NCI-H1105 (cell line): ENCODE data around the gene RNF157.
"Not testable (repeated sequence)": the region's sequence is repeated elsewhere in the genome, so short reads cannot be mapped to it uniquely, and the experiment has no call there.

Source experiments
- DNase-seq: peaks from one replicate; lab custom pipeline; 2025; lab: John Stamatoyannopoulos, UW

Gene RNF157

DNA sequence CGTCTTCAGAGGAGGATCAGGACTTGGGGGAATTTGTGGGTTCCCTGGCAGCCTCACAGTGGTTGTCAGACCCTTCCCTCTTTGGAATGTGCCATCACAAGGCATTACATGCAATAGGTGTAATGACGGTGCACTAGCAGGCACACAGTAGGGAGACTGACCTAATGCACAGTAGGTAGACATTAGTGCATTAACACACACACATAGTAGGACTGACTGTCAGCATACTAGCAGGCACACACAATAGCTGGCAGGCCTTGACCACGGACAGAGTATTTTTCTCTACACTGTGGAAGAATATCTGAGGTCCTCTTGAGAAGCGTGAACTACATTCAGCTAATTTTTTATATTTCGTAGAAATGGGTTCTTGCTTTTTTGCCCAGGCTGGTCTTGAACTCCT lies 14.0 kb upstream of the RNF157 start:
- no peak for DNase-seq

- DNase-seq = no peak
Observed at GRCh38 chr17:76253841-76254240, 13.5 kb upstream of the RNF157 start.

DNA sequence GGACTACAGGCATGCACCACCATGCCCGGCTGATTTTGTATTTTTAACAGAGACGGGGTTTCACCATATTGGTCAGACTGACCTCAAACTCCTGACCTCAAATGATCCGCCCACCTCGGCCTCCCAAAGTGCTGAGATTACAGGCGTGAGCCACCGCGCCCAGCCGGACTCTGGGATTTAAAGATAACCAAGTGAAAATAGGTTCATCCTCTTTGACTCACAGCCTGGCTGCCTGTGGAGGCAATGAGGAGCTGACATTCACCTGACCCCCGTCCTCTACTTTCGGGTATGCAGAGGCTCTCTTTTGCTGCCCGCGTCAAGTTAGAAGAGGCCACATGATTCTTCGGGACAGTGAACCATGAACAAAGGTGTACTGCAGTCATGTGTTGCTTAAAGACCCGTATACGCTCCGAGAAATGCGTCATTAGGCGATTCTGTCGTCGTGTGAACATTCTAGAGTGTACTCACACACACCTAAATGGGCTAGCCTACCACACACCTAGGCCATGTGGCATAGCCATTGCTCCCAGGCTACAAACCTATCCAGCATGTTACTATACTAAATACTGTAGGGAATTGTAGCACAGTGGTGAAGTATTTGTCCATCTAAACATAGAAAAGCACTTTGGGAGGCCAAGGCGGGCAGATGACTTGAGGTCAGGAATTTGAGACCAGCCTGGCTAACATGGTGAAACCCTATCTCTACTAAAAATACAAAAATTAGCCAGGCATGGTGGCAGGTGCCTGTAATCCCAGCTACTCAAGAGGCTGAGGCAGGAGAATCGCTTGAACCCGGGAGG lies 12.9 kb upstream of the RNF157 start:
- not testable (repeated sequence) for DNase-seq

DNA sequence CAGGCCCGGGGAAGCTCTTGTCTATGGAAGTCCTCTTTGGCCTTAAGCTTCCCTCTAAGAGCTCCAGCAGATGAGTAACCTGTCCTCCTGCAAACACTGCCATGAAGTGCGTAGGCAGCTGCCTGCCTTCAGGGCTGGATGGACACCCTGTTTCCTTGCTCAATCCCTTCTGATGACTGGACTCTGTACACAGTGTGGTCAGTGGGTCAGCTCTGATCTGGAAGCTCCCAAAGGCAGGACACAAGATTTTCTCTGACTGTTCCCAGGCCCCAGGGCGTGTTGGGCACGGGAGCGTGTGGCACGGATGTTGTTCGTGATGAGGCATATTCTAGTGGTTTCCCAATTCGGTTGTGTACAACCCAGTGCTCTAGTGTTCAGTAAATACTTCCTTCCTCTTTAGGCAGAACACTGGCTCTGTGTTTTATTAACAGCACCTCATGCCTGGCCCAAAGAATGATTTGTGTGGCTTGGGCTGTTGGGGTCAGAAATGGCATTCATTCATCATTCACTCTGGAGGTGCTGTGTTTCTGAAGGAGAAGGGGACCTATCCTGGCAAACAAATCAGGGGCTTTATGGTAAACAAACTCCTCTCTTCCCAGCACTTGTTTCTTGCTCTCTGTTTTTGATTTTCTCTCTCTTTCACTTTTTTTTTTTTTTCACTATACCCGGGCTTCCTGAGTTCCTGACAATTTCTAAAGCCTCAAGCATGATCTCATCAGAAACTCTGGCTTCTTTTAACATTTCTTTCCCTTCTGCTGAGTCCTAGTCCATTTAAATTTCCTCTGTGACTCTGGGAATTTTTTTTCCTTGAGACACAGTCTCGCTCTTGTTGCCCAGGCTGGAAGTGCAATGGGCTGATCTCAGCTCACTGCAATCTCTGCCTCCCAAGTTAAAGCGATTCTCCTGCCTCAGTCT lies 12.0 kb upstream of the RNF157 start:
- DNase-seq = no peak

DNA sequence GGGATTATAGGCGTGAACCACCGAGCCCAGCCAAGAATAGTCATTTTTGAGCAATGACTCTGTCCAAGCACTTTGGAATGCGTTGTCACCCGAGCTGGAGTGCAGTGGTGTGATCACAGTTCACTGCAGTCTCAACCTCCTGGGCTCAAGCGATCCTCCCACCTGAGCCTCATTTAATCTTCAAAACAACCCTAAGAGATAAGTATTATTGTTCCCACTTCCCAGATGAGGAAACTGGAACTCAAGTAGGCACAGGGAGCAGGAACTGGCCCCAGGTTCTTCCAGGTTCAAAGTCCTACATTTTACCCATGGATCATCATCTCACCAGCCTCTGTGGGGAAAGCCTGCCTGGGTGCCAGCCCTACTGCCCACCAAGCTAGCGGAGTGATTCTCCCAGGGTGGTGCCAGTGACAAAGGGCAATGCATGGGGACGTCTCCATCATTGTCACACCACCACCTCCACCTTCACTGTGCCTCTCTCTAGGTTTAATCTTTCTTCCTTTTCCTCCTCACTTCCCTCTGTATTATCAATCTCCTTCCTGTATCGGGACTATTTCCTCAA lies 11.3 kb upstream of the RNF157 start:
- no peak for DNase-seq

DNA sequence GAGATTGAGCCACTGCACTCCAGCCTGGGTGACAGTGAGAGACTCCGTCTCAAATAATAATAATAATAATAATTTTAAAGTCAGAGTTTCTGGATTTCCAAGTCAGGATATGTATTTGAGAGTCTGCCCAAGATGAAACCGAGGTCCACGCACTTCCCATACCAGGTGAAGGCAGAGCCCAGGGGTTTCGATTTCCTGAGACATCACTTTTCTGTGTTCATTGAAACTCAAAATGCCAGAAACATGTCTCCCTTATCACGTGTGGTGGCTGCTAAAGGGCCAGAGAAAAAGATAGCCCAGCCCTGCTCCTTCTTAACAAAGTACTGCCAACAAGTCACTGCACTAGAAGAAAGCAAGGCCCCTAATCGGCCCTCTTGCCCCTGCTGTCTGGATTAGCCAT lies 9.8 kb upstream of the RNF157 start:
- no peak for DNase-seq

DNA sequence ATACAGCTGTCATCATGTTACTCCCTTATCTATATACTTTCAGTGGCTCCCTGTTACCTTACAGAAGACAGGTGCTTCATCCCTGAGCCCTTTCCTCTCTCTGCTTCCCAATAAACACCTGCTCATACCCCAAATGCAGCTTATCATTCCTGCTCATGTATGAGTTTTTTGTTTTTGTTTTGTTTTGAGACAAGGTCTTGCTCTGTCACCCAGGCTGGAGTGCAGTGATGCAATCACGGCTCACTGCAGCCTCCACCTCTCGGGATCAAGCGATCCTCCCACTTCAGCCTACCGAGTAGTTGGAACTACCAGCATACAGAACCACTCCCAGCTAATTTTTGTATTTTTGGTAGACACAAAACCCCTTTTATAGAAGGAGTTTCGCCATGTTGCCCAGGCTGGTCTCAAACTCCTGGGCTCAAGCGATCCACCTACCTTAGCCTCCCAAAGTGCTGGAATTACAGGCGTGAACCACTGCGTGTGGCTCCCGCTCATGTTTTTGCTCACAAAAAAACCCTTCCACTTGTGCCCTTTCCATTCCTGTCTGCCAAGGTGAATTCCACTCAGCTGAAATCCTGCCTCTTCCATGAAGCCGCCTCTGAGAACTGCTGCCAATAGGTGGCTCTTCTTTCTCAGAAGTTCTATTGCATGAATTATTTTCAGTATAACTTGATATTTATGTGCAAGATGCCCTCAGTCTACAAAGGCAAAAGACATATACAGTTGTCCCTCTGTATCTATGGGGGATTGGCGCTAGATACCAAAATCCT lies 7.9 kb upstream of the RNF157 start:
- no peak for DNase-seq

GRCh38 chr17:76247304-76247703 lies 7.0 kb upstream of the RNF157 start:
- DNase-seq = no peak

- no peak for DNase-seq
Observed at GRCh38 chr17:76246080-76247066, 6.1 kb upstream of the RNF157 start.

DNA sequence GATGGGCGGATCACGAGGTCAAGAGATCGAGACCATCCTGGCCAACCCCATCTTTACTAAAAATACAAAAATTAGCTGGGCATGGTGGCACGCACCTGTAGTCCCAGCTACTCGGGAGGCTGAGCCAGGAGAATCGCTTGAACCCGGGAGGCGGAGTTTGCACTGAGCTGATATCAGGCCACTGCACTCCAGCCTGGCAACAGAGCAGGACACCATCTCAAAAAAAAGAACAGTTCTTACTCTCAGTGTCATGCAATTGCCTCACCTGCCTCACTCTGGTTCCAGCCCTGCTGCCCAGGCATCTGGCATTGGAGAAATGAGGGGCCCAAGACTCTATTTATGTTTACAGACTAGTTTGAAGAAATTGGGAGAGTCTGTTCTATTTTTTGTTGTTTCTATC lies 4.4 kb upstream of the RNF157 start:
- not testable (repeated sequence) for DNase-seq

DNA sequence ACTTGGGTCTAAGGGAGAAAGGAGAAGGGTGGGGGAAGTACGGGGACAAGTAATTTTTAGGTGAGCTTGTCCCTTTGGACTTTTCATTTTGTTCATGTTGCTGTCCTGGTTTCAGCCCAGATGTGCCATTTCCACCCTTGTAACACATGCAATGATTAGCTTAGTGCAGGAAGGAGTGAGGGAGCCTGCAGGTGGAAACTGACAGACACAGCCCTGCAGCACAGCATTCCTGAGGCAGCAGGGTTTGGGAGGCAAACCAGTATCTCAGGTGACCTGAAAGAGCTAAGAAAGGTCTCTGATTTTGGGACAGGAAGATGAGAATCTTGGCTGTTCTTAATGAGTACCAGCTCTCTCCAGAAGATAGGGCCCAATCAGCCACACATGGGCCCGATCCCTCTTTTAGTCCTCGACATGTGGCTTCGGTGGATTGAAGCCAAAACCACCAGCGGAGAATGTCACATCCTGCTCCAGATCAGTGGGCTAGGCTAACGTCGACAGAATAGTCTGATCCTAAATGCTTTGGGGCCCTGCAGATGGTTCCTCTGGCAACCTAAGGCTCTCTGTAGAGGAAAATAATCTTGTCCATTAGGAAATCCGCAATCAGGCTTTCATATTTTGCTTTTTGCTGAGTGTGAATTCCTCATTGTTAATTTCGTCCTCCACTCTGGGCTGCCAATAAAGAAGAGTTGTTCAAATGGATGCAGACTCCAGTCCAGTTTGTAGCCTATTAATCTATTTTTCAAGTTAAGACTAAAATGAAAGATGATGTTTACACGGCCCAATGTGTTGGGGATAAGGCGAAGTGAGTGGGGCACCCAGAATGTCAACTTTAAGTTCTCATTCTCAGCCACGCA lies 3.8 kb upstream of the RNF157 start:
- no peak for DNase-seq

DNA sequence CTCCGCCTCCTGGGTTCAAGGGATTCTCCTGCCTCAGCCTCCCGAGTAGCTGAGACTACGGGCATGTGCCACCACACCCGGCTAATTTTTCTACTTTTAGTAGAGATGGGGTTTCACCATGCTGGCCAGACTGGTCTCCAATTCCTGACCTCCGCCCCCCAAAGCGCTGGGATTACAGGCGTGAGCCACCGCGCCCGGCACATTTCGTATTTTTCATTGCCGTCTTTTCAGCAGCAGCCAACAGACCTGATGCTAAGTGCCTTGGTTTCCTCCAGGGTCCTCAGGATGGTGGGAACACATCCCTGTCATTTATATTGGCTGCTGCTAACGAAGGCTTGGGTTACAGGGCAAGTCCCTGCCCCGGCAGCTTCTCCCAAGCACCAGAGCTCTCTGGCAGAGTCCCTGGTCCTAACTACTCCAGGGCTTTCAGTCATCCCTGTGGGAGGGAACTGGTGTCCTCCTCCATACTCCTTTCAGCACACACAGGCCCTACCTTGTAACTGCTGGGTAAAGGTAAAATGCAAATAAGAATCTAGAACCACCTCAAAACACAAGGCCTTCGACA lies 1.5 kb upstream of the RNF157 start:
- DNase-seq = no peak

- no peak for DNase-seq
Observed at GRCh38 chr17:76241204-76241538, 878 bp upstream of the RNF157 start.

GRCh38 chr17:76239538-76240274 lies 587 bp downstream of the RNF157 start:
- no peak for DNase-seq

DNA sequence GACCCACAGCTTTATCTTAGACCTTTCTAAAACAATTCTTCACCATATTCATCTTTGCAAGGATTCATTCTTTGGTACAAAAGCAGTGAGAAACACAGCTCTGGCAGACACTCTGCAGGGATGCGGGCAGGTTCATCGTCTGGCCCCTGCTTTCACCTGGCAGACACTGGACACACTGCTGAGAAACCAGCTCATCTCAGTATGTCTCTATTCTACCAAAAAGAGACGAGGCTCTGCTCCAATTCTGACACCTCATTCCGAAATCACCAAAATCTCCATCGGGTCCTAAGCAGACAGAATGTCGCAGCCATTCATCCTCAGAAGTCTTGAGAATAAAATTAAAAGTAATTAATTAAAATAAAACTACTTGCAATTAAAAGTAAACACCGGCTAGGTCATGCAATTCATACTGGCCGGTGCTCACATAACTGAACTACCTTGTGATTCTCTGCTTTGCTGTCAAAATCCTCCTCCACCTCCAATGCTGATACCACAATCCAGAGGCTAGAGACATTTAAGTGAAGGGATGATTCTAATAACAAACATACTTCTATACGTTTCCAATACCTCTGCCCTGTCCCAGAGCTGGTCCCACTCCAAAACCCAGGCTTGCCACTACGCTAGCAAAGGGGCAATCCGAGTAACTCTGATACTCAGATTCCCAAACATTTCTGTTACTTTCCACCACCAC lies 1.3 kb downstream of the RNF157 start:
- DNase-seq = no peak

DNA sequence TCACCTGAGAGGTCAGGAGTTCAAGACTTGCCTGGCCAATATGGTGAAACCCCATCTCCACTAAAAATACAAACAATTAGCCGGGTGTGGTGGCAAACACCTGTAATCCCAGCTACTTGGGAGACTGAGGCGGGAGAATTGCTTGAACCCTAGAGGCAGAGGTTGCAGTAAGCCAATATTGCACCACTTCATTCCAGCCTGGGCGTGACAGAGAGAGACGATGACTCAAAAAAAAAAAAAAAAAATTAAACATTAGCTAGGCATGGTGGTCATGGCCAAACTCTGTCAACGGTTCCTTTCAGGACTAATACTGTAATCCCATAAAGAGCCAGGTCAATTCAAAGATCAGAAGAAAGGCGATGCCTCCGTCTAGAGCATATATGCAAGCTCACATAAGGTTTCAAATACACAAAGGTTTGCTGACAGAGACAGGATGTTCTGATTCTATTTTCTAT lies 2.4 kb downstream of the RNF157 start:
- DNase-seq = no peak

DNA sequence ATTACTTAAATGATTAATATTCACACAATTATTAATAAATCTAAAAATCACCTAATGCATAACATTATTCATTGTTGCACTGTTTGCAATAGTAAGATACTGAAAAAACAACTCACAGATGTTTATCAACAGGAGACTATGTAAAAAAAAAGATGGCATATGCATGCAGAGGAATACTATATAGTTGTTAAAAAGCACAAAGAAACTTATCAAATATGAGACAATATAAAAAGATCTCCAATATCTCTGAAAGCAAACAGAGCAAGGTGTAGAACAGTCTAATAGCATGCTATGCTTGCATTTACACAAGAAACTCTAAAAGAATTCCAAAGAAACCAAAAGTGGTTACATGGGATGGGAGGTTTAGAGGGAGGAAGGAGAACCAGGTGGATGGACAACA lies 3.7 kb downstream of the RNF157 start:
- no peak for DNase-seq

DNA sequence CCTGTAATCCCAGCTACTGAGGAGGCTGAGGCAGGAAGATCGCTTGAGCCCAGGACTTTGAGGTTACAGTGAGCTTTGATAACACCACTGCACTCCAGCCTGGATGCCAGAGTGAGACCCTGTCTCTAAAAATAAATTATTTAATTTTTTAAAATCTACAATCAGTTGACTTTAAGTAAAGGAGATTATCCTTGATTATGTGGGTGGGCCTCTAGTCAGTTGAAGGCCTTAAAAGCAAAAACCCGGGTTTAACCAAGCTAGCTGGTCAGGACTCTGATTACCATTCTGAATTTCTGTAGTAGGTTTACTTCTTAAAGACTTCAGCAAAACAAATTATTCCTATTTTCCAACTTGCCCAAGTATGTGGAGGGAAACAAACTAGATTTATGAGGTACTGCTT lies 4.4 kb downstream of the RNF157 start:
- no peak for DNase-seq
